HL-60 (cell line): ENCODE data around the gene COL4A2.

Experiments
- DNase-seq, 2 experiments: peaks; one replicate each; pipeline ENCODE4 v3.0.0-alpha.2; 2010 to 2020; ENCODE audit warnings: low read depth in 1 of 2, low spot score in 1 of 2
- H3K27ac ChIP-seq: fragments of 250-450 bp; sonication (Bioruptor Pico); replicated peaks from 2 replicates; pipeline ENCODE4 v1.5.1; 2020; ENCODE audit warnings: mild to moderate bottlenecking, moderate library complexity
- H3K27me3 ChIP-seq: fragments of 250-450 bp; sonication (Bioruptor Pico); 2 replicates; pipeline ENCODE4 v1.5.1; 2021; ENCODE audit warnings: mild to moderate bottlenecking, moderate library complexity; ENCODE audit not compliant: insufficient read depth, poor library complexity, severe bottlenecking
- H3K4me3 ChIP-seq: replicated peaks from 2 replicates; pipeline ENCODE4 v1.5.1; 2011; ENCODE audit warnings: mild to moderate bottlenecking, control low read depth, low read length; ENCODE audit not compliant: insufficient read depth
- GABPA ChIP-seq: IDR thresholded peaks from 2 replicates; pipeline ENCODE4 v1.6.1; 2012; ENCODE audit warnings: low read depth
- POLR2AphosphoS5 ChIP-seq: IDR thresholded peaks from 2 replicates; pipeline ENCODE4 v1.6.1; 2012; ENCODE audit warnings: low read depth
- SPI1 ChIP-seq: IDR thresholded peaks from 2 replicates; pipeline ENCODE4 v1.6.1; 2012; ENCODE audit warnings: low read depth, mild to moderate bottlenecking, borderline replicate concordance
- TF ChIP-seq, protein P1 (sequence below): IDR thresholded peaks from one replicate; pipeline ENCODE4 v1.5.1; 2011; ENCODE audit warnings: low read length, control low read depth, inconsistent platforms; ENCODE audit not compliant: insufficient read depth
- TF ChIP-seq, protein P2 (sequence below): IDR thresholded peaks from 2 replicates; pipeline ENCODE4 v1.6.1; 2012; ENCODE audit warnings: low read depth; ENCODE audit not compliant: insufficient replicate concordance

COL4A2 gene

DNA sequence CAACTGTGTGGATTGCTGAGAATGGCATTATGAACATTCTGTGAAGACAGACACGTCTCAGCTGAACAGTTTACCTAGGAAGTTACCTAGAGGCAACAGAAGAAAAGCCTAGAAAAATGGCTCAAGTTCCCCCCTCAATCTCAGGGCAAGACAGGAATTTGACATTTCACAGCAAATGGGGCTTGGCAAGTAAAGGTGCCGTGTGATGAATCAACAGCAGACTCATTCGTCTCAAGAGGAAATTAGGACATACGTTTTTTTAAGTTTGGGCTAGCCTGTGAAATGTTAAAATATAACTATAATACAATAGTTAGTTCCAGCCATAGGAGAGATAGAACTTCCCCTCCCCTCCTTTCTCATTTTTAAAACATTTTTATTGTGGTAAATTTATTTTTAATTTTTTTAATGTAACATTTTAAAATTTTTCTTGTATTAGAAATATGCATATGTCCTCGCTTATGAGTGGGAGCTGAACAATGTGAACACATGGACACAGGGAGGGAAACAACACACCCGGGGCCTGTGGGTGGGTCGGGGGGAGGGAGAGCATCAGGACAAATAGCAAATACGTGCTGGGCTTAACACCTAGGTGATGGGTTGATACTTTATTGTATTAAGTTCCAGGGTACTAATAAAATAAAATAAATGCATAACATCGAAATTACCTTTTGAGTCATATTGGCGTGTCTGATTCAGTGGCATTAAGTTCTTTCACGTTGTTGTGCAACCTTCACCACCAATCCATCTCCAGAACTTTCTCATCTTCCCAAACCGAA is 116.0 kb downstream of the COL4A2 start:
- Histone ChIP-seq H3K27ac (no peak overlapping the region), H3K4me3 (no peak overlapping the region), H3K27me3 (peaks cover 60% of the 10 kb centered on the region)
- DNase-seq: no peak
- TF ChIP-seq SPI1: no peak
- no peak for TF ChIP-seq POLR2AphosphoS5
- TF ChIP-seq, protein P1, sequence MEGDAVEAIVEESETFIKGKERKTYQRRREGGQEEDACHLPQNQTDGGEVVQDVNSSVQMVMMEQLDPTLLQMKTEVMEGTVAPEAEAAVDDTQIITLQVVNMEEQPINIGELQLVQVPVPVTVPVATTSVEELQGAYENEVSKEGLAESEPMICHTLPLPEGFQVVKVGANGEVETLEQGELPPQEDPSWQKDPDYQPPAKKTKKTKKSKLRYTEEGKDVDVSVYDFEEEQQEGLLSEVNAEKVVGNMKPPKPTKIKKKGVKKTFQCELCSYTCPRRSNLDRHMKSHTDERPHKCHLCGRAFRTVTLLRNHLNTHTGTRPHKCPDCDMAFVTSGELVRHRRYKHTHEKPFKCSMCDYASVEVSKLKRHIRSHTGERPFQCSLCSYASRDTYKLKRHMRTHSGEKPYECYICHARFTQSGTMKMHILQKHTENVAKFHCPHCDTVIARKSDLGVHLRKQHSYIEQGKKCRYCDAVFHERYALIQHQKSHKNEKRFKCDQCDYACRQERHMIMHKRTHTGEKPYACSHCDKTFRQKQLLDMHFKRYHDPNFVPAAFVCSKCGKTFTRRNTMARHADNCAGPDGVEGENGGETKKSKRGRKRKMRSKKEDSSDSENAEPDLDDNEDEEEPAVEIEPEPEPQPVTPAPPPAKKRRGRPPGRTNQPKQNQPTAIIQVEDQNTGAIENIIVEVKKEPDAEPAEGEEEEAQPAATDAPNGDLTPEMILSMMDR: no peak
- no peak for TF ChIP-seq GABPA
- TF ChIP-seq, protein P2, sequence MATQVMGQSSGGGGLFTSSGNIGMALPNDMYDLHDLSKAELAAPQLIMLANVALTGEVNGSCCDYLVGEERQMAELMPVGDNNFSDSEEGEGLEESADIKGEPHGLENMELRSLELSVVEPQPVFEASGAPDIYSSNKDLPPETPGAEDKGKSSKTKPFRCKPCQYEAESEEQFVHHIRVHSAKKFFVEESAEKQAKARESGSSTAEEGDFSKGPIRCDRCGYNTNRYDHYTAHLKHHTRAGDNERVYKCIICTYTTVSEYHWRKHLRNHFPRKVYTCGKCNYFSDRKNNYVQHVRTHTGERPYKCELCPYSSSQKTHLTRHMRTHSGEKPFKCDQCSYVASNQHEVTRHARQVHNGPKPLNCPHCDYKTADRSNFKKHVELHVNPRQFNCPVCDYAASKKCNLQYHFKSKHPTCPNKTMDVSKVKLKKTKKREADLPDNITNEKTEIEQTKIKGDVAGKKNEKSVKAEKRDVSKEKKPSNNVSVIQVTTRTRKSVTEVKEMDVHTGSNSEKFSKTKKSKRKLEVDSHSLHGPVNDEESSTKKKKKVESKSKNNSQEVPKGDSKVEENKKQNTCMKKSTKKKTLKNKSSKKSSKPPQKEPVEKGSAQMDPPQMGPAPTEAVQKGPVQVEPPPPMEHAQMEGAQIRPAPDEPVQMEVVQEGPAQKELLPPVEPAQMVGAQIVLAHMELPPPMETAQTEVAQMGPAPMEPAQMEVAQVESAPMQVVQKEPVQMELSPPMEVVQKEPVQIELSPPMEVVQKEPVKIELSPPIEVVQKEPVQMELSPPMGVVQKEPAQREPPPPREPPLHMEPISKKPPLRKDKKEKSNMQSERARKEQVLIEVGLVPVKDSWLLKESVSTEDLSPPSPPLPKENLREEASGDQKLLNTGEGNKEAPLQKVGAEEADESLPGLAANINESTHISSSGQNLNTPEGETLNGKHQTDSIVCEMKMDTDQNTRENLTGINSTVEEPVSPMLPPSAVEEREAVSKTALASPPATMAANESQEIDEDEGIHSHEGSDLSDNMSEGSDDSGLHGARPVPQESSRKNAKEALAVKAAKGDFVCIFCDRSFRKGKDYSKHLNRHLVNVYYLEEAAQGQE: no peak

DNA sequence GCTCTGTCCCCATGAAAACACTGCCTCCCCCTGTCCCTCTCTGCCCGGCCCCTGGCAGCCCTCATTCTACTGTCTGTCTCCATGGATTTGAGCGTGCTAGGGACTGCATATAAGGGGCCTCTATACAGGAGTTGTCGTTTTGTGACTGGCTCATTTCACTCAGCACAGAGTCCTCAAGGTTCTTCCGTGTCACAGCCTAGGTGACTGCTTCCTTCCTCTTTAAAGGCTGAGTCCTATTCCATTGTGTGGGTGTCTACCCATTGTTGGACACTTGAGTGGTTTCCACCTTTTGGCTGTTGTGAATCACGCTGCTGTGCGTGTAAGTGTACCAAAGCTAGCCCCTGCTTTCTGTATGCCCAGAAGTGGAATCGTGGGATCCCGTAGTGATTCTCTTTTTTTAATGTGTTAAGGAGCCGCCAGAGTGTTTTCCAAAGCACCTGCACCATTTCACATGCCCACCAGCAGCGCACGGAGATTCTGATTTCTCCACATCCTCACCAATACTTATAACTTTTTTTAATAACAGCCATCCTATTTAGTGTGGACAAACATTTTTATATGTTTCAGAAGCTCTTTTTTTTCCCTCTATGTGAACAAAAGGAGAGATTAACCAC is 116.7 kb downstream of the COL4A2 start:
- DNase-seq: no peak
- H3K27ac ChIP-seq: no peak overlapping the region
- peaks cover 53% of the 10 kb centered on the region for H3K27me3 ChIP-seq
- no peak overlapping the region for H3K4me3 ChIP-seq
- no peak for TF ChIP-seq SPI1
- TF ChIP-seq POLR2AphosphoS5: no peak
- TF ChIP-seq, protein P2: no peak
- TF ChIP-seq, protein P1: no peak
- no peak for TF ChIP-seq GABPA

DNA sequence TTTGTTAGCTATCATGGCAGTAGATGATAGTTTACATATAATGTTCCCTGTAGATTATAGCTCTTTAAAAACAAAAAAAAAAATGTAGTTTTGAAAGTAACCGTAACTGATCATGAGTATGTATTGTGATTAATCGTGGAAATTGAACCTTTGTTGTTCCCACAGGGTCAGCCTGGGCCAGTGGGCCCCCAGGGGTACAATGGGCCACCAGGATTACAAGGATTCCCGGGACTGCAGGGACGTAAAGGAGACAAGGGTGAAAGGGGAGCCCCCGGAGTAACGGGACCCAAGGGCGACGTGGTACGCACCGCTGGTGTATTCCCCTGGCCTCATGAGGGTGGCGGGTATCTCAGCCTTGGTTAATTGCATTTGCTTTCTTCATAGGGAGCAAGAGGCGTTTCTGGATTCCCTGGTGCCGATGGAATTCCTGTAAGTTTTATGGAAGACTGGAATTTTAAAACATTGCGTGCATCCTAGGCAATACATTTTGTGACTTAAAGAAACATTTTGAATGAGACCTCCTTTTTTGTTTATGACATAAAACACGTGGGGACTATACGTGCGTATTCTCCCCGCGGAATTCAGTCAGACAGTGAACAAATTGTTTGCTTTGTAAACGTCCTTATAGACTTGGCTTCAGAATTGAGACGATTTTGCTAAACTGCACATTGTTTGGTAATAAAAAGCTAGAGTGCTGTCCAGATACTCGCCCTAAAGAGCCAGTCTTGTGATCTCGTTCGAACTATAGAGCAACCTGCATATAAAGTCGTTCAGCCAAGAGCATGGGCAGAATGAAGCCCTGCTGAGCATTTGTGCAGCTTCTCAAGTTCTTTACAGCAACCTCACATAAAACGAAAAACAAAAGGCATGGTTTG is 117.7 kb downstream of the COL4A2 start:
- no peak overlapping the region for H3K4me3 ChIP-seq
- no peak for TF ChIP-seq SPI1
- TF ChIP-seq, protein P2: no peak
- DNase-seq: no peak
- H3K27ac ChIP-seq: no peak overlapping the region
- peaks cover 47% of the 10 kb centered on the region for H3K27me3 ChIP-seq
